Measurements from ENCODE around the gene DARS1.
"Not testable (repeated sequence)": the region's sequence is repeated elsewhere in the genome, so short reads cannot be mapped to it uniquely, and the experiment has no call there.

The DARS1 gene

DNA sequence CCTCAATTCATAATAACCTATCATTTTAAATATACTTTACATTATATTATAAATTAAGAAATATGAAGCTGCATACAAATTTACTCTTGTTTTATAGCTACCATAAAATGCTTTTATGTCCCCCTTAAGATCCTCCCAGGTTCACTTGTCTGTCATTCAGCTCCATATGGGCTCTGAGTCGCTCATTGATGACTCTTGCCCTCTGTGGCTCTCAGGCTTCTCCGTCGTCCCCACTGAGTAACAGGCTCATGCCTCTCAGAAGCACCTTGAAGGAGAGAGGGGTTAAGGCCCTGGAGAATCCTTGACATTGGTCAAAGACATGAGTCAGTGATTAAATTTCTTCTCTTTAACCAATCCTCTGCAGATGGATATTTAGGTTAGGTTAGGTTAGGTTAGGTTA lies 103.0 kb downstream of the DARS1 start:
- TF ChIP-seq CTCF (IDR thresholded peaks at IDR 0.05; ENCODE audit: low read length, missing control alignments), result no peak
- H3K4me3 ChIP-seq (replicated peaks; ENCODE audit: low read depth, low read length), result no peak overlapping the region
- DNase-seq (ENCODE audit: low read depth), result no peak

DNA sequence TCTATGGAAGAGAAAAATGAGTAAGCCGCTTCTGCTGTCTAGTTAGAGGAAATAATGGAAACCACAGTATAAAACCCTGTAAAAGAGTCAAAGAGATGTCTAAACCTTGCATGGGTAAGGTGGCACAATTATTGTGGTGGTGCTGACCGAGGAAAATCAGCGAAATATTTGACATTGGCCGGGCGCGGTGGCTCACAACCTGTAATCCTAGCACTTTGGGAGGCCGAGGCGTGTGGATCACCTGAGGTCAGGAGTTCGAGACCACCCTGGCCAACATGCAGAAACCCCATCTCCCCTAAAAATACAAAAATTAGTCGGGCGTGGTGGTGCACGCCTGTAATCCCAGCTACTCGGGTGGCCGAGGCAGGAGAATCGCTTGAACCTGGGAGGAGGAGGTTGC lies 108.7 kb downstream of the DARS1 start:
- H3K4me3 ChIP-seq (replicated peaks; ENCODE audit: low read depth, low read length), result peak overlapping the region; percentile 74
- DNase-seq (ENCODE audit: low read depth), result not testable (repeated sequence)

DNA sequence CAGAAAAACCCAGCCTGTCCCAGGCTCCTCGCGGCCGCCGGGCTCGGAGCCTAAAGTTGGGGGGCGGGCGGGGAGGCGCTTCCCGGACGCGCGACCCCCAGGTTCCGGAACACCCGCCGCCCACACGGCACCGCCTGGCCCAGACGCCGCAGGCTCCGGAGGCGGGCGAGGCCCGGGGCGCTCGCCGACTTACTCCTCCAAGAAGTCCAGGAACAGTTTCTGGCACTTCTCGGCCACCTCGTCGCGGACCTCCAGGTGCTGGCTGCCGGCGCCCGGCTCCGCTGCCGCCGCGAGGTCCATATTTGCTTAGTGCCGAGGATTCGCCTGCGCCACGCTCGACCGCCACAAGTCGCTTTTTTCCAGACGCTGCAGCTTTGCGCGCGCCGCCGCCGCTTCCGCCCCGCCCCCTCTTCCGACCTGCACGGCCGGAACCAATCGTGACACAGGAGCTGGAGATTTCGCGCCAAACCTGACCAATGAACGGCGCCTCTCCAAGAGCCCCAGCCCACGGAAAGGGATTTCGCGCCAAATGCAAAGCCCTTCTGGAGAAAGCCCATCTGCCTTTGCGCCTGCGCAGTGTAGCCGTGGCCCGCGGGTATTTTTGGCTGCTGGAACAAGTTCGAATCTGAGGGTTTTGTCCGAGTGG lies 109.2 kb downstream of the DARS1 start, which contains the start of gene MCM6:
TSS of gene MCM6 (minus strand) at position 378 of the 646 bp plus-strand sequence. CDS start at position 300, 78 bp downstream.
- peak within 1 kb of the TSS; percentile 74 for H3K4me3 ChIP-seq (replicated peaks; ENCODE audit: low read depth, low read length)
- no peak for TF ChIP-seq CTCF (IDR thresholded peaks at IDR 0.05; ENCODE audit: low read length, missing control alignments)

DNA sequence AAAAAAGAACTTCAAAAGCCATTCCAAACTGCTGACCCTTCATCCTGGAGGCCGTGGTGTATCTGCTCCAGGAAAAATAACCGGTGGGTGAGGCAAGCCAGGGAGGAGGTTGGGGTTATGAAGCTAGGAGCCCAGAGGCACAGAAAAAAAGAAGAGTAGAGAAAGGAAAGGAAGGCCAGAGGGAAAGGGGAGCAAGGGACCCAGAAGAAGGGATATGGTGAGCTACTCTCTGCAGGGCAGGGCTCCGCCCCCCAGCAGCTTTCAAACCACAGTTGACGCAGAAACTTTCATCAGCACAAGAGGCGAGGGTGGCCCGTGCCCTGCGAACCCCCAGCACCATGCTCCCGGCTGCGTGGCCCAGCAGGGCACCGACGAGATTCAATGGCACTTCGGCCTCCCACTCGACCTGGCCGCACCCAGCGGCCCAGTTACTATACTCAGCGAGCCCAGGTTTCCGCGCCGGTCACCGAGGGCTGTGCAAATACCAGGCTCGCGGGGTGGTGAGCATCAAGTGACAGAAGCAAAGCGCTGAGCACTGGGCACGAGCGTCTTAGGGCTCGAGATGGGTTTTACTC lies 109.8 kb downstream of the DARS1 start:
- peak overlapping the region; percentile 74 for H3K4me3 ChIP-seq (replicated peaks; ENCODE audit: low read depth, low read length)
- no peak for TF ChIP-seq CTCF (IDR thresholded peaks at IDR 0.05; ENCODE audit: low read length, missing control alignments)
- DNase-seq (ENCODE audit: low read depth), result peak; percentile 50

More for the DNA sequence above, 109.2 kb downstream of the DARS1 start, which contains the start of gene MCM6:
- DNase-seq (ENCODE audit: low read depth), result peak; percentile 99

- peak overlapping the region; percentile 74 for H3K4me3 ChIP-seq (replicated peaks; ENCODE audit: low read depth, low read length)
- no peak for DNase-seq (ENCODE audit: low read depth)
- no peak for TF ChIP-seq CTCF (IDR thresholded peaks at IDR 0.05; ENCODE audit: low read length, missing control alignments)
Measured at GRCh38 chr2:135874777-135875365, 110.6 kb downstream of the DARS1 start.

- no peak for DNase-seq (ENCODE audit: low read depth)
- no peak for TF ChIP-seq CTCF (IDR thresholded peaks at IDR 0.05; ENCODE audit: low read length, missing control alignments)
Measured at GRCh38 chr2:135870571-135870970, 114.9 kb downstream of the DARS1 start.

DNA sequence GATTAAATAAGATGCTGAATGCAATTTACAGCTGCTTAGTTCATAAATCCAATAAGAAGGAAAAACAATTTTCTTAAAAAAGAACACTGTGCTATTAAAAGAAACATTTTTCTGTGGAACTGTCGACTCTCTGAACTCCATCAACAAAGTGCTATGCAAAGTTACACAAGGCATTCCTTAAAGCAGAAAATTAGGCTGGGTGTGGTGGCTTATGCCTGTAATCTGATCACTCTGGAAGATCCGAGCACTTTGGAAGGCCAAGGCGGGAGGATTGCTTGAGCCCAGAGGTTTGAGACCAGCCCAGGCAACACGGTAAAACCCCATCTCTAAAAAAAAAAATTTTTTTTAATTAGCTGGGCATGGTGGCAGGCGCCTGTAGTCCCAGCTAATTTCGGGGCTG lies 122.2 kb downstream of the DARS1 start:
- no peak for DNase-seq (ENCODE audit: low read depth)
- no peak for TF ChIP-seq CTCF (IDR thresholded peaks at IDR 0.05; ENCODE audit: low read length, missing control alignments)
- H3K4me3 ChIP-seq (replicated peaks; ENCODE audit: low read depth, low read length), result no peak overlapping the region

More at GRCh38 chr2:135870571-135870970, 114.9 kb downstream of the DARS1 start:
- H3K4me3 ChIP-seq (replicated peaks; ENCODE audit: low read depth, low read length), result no peak overlapping the region

All from fibroblast of pulmonary artery (primary cell).